Left ventricle myocardium inferior (tissue), 1 donor: Measurements from ENCODE around the gene TNFSF18. TPM values are rescaled to one million over a fixed set of nuclear protein-coding genes. Genes with fewer than 3 reads are reported as not detected.

ENCODE experiments used
- DNase-seq: peaks from one replicate; pipeline ENCODE4 v3.0.0-alpha.2; 2020
- H3K27ac ChIP-seq: fragments of 200-600 bp; replicated peaks from 2 replicates; pipeline ENCODE4 v1.8.0; 2021
- H3K27me3 ChIP-seq: fragments of 200-600 bp; 2 replicates; pipeline ENCODE4 v1.8.0; 2021; ENCODE audit warnings: low read depth
- H3K36me3 ChIP-seq: fragments of 200-600 bp; 2 replicates; pipeline ENCODE4 v1.8.0; 2021
- H3K4me1 ChIP-seq: fragments of 200-600 bp; 2 replicates; pipeline ENCODE4 v1.8.0; 2021
- H3K4me3 ChIP-seq: fragments of 200-600 bp; 2 replicates; pipeline ENCODE4 v1.8.0; 2021; ENCODE audit warnings: mild to moderate bottlenecking, moderate library complexity
- H3K9me3 ChIP-seq: fragments of 200-600 bp; replicated peaks from 2 replicates; pipeline ENCODE4 v1.8.0; 2021
- intact Hi-C: fragments of 100-400 bp; cut with micrococcal nuclease; formaldehyde crosslinking; loops from one replicate; pipeline ENCODE4 v1.11.0; 2022
- total RNA-seq: library from RNA; stranded (reverse); fragmentation: NEBNext Ultra II Directional; extraction: Animal tissue kit (Norgen Biotek cat#: 25700); gene quantifications from one replicate; pipeline ENCODE4 v1.2.1, GENCODE V29; 2021
- TF ChIP-seq, protein P1 (sequence below): fragments of 200-600 bp; IDR thresholded peaks from 2 replicates; pipeline ENCODE4 v1.8.0; 2021; ENCODE audit warnings: antibody characterized with exemption, mild to moderate bottlenecking, borderline replicate concordance
- donor health status: DM: no; HTN: yes; CAD: no; lungs with severe emphysema.

TNFSF18 gene
- total RNA-seq, 1 donor from 2014 or later, result not detected

DNA sequence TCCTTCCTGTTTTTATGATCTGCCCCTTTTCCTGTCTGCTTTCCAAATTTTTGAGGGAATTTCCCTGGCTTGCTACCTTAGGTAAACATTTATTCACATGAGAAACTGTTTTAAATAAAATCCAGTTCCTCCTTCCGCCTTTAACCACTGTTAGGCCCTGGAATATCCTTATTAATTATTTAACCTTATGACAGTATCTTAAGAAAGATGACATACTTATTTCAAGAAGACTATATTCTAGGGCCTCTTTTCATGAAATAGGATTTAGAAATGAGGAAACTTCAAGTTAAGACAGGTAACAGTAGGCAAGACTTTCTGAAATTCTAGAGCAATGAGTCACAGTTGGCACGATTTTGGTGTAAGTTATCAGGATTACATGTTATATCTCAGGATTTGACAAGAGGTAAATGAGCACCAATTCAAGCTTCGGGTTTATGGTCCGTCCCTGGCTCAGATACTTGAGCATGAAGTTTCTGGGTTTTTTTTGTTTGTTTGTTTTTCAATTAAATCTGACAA lies 2.0 kb upstream of the TNFSF18 start:
- Histone ChIP-seq H3K9me3 (no peaks in the 10 kb centered on the region), H3K27ac (no peak overlapping the region), H3K4me3 (no peak overlapping the region), H3K27me3 (no peaks in the 10 kb centered on the region), H3K4me1 (peaks cover 27% of the 10 kb centered on the region), H3K36me3 (no peaks in the 10 kb centered on the region)
- intact Hi-C loops, result no loop called here
- DNase-seq, result no peak
- TF ChIP-seq, protein P1, sequence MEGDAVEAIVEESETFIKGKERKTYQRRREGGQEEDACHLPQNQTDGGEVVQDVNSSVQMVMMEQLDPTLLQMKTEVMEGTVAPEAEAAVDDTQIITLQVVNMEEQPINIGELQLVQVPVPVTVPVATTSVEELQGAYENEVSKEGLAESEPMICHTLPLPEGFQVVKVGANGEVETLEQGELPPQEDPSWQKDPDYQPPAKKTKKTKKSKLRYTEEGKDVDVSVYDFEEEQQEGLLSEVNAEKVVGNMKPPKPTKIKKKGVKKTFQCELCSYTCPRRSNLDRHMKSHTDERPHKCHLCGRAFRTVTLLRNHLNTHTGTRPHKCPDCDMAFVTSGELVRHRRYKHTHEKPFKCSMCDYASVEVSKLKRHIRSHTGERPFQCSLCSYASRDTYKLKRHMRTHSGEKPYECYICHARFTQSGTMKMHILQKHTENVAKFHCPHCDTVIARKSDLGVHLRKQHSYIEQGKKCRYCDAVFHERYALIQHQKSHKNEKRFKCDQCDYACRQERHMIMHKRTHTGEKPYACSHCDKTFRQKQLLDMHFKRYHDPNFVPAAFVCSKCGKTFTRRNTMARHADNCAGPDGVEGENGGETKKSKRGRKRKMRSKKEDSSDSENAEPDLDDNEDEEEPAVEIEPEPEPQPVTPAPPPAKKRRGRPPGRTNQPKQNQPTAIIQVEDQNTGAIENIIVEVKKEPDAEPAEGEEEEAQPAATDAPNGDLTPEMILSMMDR, result no peak

DNA sequence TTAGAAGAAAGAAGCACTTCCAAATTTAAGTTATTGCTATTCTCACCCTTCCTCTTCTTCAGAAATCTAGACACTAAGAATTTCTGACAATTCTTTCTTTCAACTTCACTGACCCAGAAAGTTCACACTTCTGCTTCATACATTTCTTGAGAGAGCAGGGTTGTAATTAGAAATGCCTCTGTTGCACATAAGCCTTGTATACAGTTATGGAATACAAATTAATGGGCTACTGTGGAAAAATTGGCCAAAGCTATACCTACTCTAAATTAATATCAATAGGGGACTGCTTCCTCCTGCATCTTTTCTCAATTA lies 1.5 kb downstream of the TNFSF18 start:
- no peaks in the 10 kb centered on the region for H3K36me3 ChIP-seq
- H3K27ac ChIP-seq, result no peak overlapping the region
- intact Hi-C loops, result no loop called here

DNA sequence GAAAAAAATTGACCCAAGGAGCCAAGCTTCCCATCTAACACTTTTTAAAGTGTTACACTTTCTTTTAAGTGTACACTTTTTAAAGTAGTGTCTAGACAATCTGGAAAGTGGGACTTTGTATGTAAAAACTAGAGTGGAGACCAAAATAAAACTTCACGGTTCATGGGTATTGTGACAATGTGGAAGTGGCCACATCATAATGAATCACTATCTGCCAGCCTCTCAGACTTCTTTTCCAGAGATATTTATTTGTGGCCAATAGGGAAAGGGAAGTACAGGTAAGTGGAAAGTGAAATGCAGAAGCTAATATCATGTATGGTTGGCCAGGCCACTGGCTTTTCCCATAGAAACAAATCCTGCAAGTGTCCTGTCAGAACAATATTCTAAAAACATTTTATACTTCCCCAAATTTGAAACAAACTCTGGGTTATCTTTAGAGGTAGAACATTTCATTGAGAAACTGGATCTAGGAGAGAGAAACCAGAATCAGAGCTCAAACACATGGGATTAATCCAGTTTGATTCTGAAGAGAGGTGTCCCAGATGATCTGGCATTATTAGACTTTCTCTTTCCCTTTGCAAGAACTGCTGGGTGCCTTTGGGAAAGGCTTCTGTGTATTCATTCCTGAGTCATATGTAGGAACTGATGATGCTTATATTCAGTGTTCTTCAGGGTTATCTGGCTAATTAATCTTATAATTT lies 2.0 kb downstream of the TNFSF18 start:
- Histone ChIP-seq H3K27ac (no peak overlapping the region), H3K36me3 (no peaks in the 10 kb centered on the region), H3K4me3 (no peak overlapping the region), H3K9me3 (no peaks in the 10 kb centered on the region), H3K27me3 (no peaks in the 10 kb centered on the region), H3K4me1 (peaks cover 27% of the 10 kb centered on the region)
- DNase-seq, result no peak
- TF ChIP-seq, protein P1, result no peak
- intact Hi-C loops, result no loop called here

More for the DNA sequence above, 1.5 kb downstream of the TNFSF18 start:
- Histone ChIP-seq H3K4me3 (no peak overlapping the region), H3K27me3 (no peaks in the 10 kb centered on the region), H3K9me3 (no peaks in the 10 kb centered on the region), H3K4me1 (peaks cover 27% of the 10 kb centered on the region)
- TF ChIP-seq, protein P1, result no peak
- DNase-seq, result no peak

DNA sequence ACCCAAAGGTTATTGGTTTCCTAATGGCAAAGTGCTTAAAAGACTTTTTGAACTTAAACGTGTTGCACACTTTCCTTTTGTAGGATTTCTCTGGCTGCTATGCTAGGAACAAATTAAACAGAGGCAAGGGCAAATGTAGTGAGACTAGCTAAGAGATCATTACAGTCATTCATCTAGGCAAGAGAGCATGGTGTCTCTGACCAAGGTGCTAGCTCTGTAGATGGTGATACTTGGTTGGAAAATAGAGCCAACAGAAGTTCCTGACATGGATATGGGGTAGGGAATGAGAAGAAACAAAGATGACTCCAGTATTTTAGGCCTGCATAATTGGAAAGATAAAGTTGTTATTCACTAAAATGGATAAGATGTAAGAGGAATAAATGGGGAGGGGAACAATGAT lies 6.1 kb downstream of the TNFSF18 start:
- TF ChIP-seq, protein P1, result no peak
- Histone ChIP-seq H3K9me3 (no peaks in the 10 kb centered on the region), H3K4me3 (no peak overlapping the region), H3K27ac (no peak overlapping the region), H3K36me3 (no peaks in the 10 kb centered on the region), H3K4me1 (no peaks in the 10 kb centered on the region), H3K27me3 (no peaks in the 10 kb centered on the region)
- no peak for DNase-seq
- intact Hi-C loops, result no loop called here

DNA sequence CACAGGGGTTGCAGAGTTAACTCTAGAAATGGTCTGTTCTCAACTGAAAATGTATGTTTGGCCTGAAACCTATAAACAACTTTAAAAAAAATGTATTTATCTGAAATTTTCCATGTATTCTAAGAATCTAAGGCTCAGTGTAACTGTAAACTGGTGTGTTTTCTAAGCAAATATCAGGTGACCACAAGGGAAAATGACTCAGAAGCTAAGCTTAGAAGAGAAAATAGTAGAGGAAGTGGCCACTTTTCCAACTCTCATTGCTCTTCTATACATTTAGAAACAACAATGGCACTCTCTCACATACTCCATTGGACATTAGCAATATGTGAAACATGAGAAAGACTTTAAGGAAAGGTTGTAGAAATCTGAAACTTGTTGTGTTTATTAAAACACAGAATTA lies 7.5 kb downstream of the TNFSF18 start:
- Histone ChIP-seq H3K27ac (no peak overlapping the region), H3K27me3 (no peaks in the 10 kb centered on the region), H3K4me1 (no peaks in the 10 kb centered on the region), H3K36me3 (no peaks in the 10 kb centered on the region), H3K9me3 (no peaks in the 10 kb centered on the region), H3K4me3 (no peak overlapping the region)
- intact Hi-C loops, result no loop called here
- no peak for DNase-seq
- TF ChIP-seq, protein P1, result no peak
